ENCODE measurements around the gene HSD11B2. TPM values are rescaled to one million over a fixed set of nuclear protein-coding genes. Genes with fewer than 3 reads are reported as not detected.

HSD11B2 gene
- 3.5 and 5.2 TPM in 2 replicates for total RNA-seq

DNA sequence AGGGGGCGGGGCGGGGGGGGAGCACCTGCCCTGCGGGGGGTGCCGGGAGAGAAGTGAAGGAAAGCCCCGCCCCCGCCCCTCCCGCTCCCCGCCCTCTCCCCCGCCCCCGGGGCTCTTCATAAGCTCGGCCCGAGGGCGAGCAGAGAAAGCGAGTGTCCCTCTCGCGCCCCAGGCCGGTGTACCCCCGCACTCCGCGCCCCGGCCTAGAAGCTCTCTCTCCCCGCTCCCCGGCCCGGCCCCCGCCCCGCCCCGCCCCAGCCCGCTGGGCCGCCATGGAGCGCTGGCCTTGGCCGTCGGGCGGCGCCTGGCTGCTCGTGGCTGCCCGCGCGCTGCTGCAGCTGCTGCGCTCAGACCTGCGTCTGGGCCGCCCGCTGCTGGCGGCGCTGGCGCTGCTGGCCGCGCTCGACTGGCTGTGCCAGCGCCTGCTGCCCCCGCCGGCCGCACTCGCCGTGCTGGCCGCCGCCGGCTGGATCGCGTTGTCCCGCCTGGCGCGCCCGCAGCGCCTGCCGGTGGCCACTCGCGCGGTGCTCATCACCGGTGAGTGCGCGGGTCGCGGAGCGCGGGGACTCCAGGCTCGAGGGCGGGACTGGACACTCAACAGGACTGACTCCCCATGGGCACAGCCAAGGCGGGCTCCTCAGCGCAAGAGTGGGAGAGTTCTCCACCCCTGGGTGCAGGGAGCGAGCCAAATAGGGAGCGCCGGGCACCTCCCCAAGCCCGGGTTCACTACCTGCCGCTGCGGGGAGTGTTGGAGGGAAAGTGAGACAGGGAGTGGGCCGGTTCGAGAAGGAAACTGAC is at the start of gene HSD11B2:
HSD11B2 (plus strand) TSS at position 145 of the 798 bp plus-strand sequence; CDS start at position 273, 128 bp downstream.
- peak within 1 kb of the TSS; percentile 60 for H3K27ac Mint-ChIP-seq
- peaks cover 12% of the 10 kb centered on the region for H3K4me1 Mint-ChIP-seq
- intact Hi-C loops (cut with micrococcal nuclease) = no loop called here
- H3K9me3 Mint-ChIP-seq = no peaks in the 10 kb centered on the region
- H3K4me3 Mint-ChIP-seq = peak within 1 kb of the TSS; percentile 84
- H3K27me3 Mint-ChIP-seq = peaks cover 47% of the 10 kb centered on the region
- DNase-seq = peak; percentile 80
- no peaks in the 10 kb centered on the region for H3K36me3 Mint-ChIP-seq (ENCODE audit: low read depth)

DNA sequence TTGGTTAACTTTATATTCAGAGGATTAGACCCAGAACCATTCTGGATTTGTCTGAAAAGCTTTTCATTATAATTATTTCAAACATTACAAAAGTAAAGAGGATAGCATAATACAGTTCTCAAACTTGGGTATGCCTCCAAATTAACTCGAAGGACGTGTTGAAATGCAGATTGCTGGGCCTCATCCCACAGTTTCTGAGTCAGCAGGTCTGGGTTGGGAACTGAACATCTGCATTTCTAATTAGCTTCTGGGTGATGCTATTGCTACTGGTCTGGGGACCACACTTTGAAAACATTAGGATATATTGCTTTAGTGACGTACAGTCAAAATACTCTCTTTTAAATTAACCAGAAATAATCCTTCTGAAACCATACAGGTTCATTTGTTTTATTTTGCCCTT is 47.6 kb upstream of the HSD11B2 start:
- H3K9me3 Mint-ChIP-seq = no peaks in the 10 kb centered on the region
- no peak for DNase-seq
- peaks cover 16% of the 10 kb centered on the region for H3K27me3 Mint-ChIP-seq
- no peak overlapping the region for H3K4me3 Mint-ChIP-seq
- intact Hi-C loops (cut with micrococcal nuclease) = no loop called here
- H3K36me3 Mint-ChIP-seq (ENCODE audit: low read depth) = no peaks in the 10 kb centered on the region
- no peaks in the 10 kb centered on the region for H3K4me1 Mint-ChIP-seq
- H3K27ac Mint-ChIP-seq = no peak overlapping the region

DNA sequence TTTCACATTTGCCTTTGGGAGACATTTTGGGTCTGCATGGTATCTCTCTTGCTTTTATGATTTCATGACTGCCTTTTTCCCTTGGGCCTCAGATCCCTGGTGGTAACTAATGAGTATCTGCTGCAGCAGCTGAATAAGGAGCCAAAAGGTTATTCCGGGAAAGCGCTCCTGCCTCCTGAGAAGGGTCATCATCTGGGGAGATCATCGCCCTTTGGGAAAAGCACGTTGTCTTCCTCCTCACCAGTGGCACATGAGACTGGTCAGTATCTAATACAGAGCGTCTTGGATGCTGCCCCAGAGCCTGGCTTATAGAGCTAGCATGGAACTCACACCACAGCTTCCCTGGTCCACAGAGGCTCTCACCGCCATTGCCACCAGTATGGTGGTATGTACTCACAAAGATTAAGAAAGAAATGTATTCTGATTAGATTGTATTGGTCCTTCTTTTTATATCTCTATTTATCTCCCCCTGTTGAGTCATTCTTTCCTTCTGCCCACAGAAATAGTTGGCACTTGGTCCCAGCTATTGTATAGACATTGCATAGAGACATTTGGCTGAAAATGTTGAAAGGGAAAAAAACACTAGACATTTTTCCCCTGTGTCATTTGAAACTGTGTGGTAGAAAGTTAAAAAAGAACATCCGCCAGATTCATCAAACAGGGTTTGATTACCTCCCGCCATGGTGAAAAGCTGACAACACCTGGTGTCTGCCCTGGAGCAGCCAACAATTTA is 46.0 kb upstream of the HSD11B2 start:
- DNase-seq = no peak
- Mint-ChIP-seq H3K27me3 (peaks cover 18% of the 10 kb centered on the region), H3K9me3 (no peaks in the 10 kb centered on the region), H3K4me1 (no peaks in the 10 kb centered on the region), H3K4me3 (no peak overlapping the region), H3K27ac (peak overlapping the region; percentile 1), H3K36me3 (ENCODE audit: low read depth) (no peaks in the 10 kb centered on the region)
- intact Hi-C loops (cut with micrococcal nuclease) = no loop called here

DNA sequence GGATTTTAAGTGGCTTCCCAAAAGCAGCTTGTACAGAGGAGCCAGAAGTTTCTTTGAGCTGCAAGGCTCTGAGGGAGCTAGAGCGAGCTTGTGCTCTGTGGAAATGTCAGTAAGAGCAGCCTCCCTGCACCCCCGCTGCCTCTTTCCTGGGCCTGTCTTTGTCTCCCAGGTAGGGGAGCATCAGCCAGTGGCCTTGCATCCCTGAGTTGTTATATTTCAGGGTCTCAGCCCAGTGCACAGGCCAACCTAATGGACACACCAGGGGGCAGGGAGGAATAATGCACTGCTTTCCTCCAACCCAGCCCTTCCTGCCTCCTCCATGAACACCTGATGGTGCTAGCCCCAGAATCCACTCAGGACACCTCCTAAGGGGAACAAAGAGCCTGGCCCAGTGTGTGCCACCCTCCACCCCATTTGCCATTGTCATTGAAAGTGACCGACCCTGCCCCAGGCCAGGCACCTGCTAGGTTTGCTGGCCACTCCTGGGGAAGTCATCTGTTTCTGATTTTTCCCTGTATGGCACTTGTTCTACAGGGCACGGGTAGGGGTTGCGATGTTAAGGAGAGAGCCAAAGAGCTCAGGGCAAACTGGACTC is 44.0 kb upstream of the HSD11B2 start:
- DNase-seq = no peak
- intact Hi-C loops (cut with micrococcal nuclease) = no loop called here

DNA sequence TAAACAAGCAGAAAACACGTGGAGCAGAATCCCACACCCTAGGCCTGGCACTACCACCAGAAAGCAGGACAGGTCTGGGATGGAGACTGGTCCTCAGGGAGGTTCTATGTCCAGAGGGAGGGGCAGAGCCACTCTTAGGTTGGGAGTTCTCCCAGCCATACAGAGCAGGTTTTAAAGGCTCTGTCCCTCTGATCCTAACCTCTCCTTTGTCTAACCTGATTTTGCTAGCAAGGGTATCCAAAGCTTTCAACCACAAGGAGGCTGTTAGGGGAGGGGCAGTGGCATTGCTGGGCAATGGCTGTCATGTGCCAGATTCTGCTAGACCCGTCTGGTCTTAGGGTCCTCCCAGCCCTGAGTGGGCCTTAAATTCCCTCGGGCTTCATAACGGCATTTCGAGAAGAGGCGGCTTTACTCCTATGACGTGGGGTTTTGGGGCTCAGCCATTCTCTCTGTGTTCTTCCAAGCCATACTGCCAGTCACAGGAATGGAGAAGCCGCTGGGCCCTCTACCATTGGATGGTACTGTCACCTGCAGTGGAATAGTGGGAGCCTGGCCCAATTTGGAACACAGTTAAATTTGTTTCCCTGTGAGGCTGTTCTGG is 43.3 kb upstream of the HSD11B2 start:
- Mint-ChIP-seq H3K4me1 (no peaks in the 10 kb centered on the region), H3K27ac (no peak overlapping the region), H3K36me3 (ENCODE audit: low read depth) (no peaks in the 10 kb centered on the region), H3K27me3 (peaks cover 39% of the 10 kb centered on the region), H3K9me3 (no peaks in the 10 kb centered on the region), H3K4me3 (no peak overlapping the region)
- intact Hi-C loops (cut with micrococcal nuclease) = no loop called here
- DNase-seq = no peak

More for the DNA sequence above, 44.0 kb upstream of the HSD11B2 start:
- no peaks in the 10 kb centered on the region for H3K9me3 Mint-ChIP-seq
- H3K4me1 Mint-ChIP-seq = no peaks in the 10 kb centered on the region
- no peak overlapping the region for H3K4me3 Mint-ChIP-seq
- H3K27ac Mint-ChIP-seq = no peak overlapping the region
- no peaks in the 10 kb centered on the region for H3K36me3 Mint-ChIP-seq (ENCODE audit: low read depth)
- peaks cover 33% of the 10 kb centered on the region for H3K27me3 Mint-ChIP-seq

DNA sequence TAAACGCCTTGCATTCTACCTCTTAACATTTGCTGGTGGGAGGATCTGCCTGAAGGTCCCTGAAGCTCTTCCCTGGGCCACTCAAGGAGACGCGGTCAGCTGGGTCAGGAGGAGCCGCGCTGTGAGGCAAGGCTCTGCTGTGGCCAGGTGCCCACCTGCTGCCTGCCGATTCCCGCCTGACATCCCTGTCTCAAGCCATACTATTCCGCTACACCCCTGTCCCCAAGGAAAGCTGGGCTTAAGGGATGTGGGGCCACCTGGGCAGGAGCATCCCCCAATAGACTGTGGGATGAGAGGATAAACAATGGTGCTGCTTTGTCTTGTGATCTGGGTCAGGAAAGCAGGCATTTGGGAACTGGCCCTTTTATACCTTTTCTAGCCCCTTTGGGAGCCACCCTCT is 42.7 kb upstream of the HSD11B2 start:
- intact Hi-C loops (cut with micrococcal nuclease) = no loop called here
- no peak overlapping the region for H3K4me3 Mint-ChIP-seq
- no peak for DNase-seq

DNA sequence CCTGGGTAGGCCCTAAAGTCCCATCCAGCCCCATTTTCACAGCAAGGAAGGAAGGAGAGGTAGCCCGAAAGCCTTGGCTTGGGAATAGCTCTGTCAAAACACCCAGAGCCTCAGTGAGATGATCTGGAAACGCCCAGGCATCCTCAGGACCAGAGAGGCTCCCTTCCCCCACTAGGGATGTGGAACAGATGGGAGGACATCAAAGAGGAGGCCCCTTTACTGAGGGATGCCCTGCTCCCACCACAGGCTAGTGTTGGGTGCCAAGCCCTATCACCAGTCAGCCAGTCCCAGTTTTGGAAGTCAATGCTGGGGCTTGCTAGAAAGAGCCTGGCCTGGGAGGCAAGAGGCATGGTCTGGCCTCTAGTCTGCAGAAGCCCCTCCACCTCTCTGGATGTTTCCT is 42.3 kb upstream of the HSD11B2 start:
- no peaks in the 10 kb centered on the region for H3K4me1 Mint-ChIP-seq
- peaks cover 45% of the 10 kb centered on the region for H3K27me3 Mint-ChIP-seq
- no peaks in the 10 kb centered on the region for H3K36me3 Mint-ChIP-seq (ENCODE audit: low read depth)
- DNase-seq = no peak
- H3K9me3 Mint-ChIP-seq = no peaks in the 10 kb centered on the region
- H3K27ac Mint-ChIP-seq = no peak overlapping the region
- intact Hi-C loops (cut with micrococcal nuclease) = no loop called here
- no peak overlapping the region for H3K4me3 Mint-ChIP-seq

More for the DNA sequence above, 42.7 kb upstream of the HSD11B2 start:
- H3K9me3 Mint-ChIP-seq = no peaks in the 10 kb centered on the region
- H3K27me3 Mint-ChIP-seq = peaks cover 43% of the 10 kb centered on the region
- H3K36me3 Mint-ChIP-seq (ENCODE audit: low read depth) = no peaks in the 10 kb centered on the region
- no peaks in the 10 kb centered on the region for H3K4me1 Mint-ChIP-seq
- no peak overlapping the region for H3K27ac Mint-ChIP-seq

DNA sequence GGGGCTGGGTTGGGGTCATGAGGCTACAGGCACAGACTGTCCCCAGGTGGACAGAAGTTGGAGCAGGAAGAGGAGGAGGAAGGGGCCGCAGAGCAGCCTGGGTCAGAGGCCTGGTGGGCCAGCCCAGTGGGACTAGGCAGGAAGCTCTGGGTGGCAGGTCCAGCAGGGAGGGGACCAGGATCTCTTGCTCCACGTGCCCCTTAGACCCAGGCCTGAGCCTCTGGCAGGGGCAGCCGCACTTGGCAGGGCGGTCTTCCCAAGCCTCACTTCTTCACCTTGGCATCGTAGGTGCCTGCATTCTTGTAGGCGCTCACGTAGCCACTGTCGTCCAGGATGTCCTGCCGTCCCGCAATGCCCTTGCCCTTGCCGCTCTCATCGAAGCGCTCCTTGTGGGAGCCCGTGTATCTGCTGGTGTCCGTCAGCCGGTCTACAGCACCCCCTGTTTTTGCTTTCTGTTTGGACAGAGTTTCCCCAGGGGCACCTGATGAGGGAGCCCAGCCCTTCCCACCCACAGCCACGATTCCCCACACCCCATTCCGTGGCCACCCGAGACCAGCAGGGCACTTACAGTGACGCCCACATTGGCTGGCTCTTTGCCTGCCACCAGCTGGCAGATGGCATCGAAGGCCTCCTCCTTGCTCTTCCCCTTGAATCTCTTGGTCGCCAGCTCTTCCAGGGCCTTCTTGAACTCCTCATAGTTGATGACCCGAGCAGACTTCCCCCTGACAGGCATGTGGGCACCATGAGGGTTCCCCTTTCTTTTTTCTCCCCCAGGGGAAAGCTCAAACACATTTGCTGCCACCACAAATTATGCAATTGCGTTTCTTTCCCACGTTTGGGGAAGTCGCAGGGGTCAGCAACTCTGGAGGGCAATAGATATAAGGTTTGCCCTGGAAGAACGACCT is 40.8 kb upstream of the HSD11B2 start:
- DNase-seq = no peak
- no peaks in the 10 kb centered on the region for H3K36me3 Mint-ChIP-seq (ENCODE audit: low read depth)
- H3K9me3 Mint-ChIP-seq = no peaks in the 10 kb centered on the region
- H3K4me3 Mint-ChIP-seq = no peak overlapping the region
- H3K27me3 Mint-ChIP-seq = peaks cover 56% of the 10 kb centered on the region
- H3K27ac Mint-ChIP-seq = no peak overlapping the region
- peaks cover 4% of the 10 kb centered on the region for H3K4me1 Mint-ChIP-seq
- intact Hi-C loops (cut with micrococcal nuclease) = loop anchor here (10.0 kb wide), 1 partner anchor 45 kb away; no protein-coding TSS in a partner anchor

DNA sequence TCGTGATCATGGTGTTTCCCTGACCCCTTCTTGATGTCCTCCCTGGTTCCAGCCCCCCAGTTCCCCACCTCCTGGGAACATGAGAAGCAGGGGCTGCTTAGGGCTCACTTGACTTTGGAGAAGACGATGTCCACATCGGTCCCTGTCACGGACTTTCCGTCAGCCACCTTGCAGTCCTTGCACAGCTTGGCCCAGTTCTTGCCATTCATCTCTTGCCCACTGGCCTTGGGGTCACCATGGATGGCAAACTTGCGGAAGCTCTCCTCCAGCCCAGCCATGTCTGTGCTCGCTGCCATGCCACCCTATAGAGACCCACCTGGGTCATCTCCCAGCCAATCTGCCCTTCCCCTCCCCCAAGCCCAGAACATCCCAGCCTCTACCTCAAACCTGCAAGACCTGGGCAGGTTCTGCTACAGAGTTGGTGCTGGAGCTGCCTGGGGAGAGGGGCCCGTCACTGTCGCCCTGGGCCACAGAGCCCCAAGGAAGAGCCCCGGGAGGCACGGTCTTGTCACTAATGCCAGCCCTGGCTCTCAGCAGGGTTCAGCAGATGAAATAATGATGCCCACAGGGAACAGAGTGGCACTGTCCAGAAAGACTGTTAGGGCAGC is 40.0 kb upstream of the HSD11B2 start:
- Mint-ChIP-seq H3K9me3 (no peaks in the 10 kb centered on the region), H3K36me3 (ENCODE audit: low read depth) (no peaks in the 10 kb centered on the region), H3K4me3 (no peak overlapping the region), H3K27me3 (peaks cover 55% of the 10 kb centered on the region), H3K4me1 (peaks cover 4% of the 10 kb centered on the region), H3K27ac (no peak overlapping the region)
- intact Hi-C loops (cut with micrococcal nuclease) = loop anchor here (10.0 kb wide), 1 partner anchor 46 kb away; no protein-coding TSS in a partner anchor
- DNase-seq = no peak

DNA sequence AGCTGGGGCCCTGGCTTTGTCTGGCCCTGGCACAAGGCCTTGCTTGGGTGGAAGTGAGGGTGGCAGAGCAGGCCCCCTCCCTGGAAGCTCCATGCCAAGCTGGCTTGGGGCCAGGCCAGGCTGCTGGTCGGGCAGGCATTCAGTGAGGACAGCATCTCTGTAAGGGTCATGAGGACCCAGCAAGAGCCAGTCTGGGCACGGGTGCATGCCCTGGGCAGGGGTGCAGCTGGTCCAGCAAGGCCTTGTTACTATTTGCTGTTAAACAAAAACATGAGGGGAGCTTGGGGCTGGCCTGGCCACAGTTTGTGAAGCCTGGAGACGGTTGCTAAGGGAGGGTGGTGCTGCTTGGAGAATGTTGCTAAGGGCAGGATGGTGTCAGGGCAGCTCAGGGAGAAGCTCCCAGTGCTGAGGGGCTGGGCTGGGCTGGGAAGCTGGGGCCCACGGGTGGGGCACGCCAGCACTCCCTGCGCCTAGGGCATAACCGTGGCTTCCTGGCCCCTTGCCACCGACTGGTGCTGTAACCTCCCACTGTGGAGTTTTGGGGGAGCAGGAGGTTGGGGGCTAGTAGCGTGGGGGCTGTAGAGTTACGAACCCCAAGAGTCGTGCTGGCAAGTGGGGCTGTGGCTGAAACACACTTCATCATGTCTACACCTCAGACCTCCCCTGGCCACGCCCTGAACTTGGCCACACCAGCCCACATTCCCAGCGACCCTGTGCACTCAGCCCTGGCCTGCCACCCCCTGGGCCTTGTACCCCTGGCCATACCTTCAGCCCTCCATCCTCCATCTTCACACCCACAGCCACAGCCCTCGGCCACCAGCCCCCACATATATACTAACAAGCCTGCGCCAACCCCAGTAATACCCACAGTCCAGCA is 39.3 kb upstream of the HSD11B2 start:
- peaks cover 4% of the 10 kb centered on the region for H3K4me1 Mint-ChIP-seq
- peaks cover 50% of the 10 kb centered on the region for H3K27me3 Mint-ChIP-seq
- intact Hi-C loops (cut with micrococcal nuclease) = loop anchor here (10.0 kb wide), 1 partner anchor 47 kb away; no protein-coding TSS in a partner anchor
- H3K9me3 Mint-ChIP-seq = no peaks in the 10 kb centered on the region
- H3K27ac Mint-ChIP-seq = no peak overlapping the region
- H3K4me3 Mint-ChIP-seq = no peak overlapping the region
- H3K36me3 Mint-ChIP-seq (ENCODE audit: low read depth) = no peaks in the 10 kb centered on the region
- DNase-seq = no peak

DNA sequence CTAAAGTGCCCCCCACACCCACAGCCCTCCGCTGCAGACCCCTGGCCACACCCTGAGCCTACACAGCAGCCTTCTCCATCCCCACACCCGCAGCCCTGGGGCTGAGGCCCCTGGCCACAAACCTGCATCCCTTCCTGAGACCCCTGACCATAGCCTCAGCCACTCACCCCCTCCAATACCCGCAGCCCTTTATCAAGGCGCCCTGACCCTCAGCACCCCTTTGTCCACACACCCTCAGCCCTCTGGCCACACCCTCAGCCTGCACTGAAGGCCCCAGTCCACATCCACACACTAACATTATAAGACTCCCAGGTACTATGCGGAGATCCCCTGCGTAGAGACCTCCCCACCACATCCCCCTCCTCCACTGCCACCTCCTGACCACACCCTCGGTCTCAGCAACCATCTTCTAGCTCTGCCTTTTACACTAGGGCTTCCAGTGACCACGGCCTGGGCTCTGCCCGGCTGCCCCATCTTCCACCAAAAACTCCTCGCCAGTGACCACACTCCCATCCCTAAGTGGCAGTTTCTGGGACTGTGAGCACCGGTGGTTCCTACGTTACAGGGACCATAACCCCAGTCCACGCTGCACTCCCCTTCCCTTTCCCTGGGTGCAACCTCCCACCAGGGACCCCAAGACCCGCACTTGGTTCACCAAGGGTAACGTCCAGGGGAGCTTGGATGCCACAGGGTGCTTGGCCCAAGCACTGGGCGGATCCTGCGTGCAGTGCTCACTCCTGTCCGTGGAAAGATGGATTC is 38.4 kb upstream of the HSD11B2 start:
- no peak for DNase-seq
- intact Hi-C loops (cut with micrococcal nuclease) = loop anchor here (10.0 kb wide), 1 partner anchor 48 kb away; no protein-coding TSS in a partner anchor
- Mint-ChIP-seq H3K9me3 (no peaks in the 10 kb centered on the region), H3K4me3 (no peak overlapping the region), H3K4me1 (peaks cover 4% of the 10 kb centered on the region), H3K36me3 (ENCODE audit: low read depth) (no peaks in the 10 kb centered on the region), H3K27me3 (peaks cover 50% of the 10 kb centered on the region), H3K27ac (no peak overlapping the region)
